HG03565 (cell line): ENCODE data around the gene TSPAN9.

Experiments
- ATAC-seq: cut with Tn5 transposase; IDR thresholded peaks from one replicate; pipeline ENCODE4 v1.9.1; 2021; ENCODE audit warnings: mild to moderate bottlenecking, moderate library complexity; ENCODE audit not compliant: unreplicated experiment

The TSPAN9 gene

DNA sequence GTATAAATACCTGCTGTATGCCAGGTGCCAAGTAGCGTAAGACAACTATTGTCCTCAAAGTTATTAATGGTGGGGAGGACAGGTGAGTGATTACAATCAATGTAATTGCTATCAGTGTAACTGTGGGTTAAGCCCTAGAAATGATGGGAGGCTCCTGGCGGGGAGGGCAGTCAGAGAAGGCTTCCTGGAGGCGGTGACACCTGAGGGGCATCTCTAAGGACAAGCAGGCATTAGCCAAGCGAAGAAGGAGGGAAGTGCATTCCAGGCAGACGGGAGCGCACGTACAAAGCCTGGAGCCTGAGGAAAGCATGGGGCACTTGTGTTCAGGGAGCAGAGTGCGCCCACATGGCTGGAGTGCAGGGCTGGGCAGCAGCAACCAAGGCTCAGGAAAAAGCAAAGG is 230.9 kb downstream of the TSPAN9 start:
- ATAC-seq: no peak

DNA sequence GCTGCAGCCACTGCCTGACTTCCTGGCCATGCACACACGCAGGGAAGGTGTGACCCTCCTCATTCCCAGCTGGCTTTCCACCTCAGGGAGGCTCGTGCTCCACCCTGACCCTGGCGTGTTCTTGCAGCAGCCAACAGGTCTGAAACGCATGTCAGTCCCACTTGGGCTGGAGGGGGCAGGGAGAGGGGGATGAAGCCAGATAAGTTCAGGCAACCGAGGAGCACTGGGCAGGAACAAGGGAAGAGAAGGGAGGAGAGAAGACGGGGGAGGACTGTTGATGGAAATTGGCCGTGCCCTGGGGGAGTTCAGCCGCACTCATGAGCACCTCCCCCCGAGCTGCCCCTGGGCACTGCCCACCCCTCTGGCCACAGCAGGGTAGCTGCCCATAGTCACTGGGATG is 231.4 kb downstream of the TSPAN9 start:
- ATAC-seq: no peak

DNA sequence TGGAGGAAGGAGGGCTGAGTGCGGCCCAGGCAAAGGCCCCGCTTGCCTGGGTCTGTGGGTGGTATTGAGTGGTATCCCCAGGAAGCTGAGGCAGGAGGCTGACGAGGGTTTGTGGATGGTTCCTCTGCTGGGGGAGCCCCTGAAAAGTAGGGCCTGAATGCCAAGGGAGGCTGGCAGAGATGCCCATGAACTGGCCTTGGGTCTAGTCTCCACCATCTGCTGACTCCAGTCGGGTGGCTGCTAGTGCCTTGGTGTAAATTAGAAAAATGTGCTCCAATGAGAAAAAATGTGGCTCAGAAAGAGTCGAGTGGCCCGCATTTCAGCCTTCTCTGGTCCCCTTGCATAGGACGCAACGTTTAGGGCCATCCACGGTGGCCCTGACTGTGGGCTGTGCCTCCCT is 232.6 kb downstream of the TSPAN9 start:
- no peak for ATAC-seq

DNA sequence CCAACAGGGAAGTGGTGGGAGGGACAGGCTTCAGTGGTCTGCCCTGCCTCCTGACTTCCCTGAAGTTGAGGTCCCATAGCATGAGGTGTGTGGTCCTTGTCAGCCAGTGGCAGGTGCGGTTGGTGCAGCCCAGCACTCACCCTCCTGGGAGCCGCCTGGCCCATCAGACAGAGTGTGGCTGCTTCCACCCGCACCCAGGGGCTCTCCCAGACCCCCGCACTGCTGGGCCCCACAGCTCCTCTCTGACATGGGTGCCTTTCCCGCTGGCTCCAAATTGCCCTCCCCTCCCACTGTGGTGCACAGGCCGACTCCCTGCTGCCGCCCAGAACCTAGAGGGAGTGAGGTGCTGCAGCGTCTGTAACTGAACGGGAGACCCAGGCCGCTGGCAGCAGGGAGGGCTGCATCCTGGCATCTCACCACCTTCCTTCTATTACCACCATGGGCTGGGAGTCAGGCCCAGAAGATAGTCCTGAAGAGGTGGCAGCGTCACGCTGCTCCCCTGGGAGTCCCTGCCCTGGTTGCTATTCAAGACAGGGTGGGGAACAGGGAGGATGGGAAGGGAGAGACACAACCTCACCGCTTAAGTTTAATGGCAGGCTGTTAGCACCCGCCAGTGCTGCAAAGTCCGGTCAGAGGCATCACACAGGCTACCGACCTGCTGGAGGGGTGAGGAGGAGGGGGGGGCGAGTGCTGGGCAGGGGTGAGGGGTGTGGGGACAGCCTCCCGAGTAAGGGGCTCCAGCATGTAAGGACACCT is 233.3 kb downstream of the TSPAN9 start:
- no peak for ATAC-seq

DNA sequence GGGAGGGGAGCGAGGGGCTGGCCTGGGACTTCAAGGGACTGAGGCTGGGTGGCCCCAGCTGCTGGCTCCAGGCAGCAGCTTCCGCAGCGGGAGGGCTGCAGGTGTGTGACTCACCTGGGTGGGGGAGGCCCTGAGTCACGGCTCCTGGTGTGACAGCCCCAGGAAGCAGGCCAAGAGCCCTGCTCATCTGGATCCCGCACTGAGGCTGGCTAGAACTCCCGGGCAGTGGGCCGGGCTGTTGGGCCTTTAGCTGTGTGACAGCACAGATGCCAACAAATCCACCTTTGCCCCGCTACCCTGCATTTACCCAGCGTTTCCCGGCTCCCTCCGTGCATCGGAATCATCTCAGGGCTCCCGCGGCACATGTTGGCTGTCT is 233.8 kb downstream of the TSPAN9 start:
- ATAC-seq: no peak

DNA sequence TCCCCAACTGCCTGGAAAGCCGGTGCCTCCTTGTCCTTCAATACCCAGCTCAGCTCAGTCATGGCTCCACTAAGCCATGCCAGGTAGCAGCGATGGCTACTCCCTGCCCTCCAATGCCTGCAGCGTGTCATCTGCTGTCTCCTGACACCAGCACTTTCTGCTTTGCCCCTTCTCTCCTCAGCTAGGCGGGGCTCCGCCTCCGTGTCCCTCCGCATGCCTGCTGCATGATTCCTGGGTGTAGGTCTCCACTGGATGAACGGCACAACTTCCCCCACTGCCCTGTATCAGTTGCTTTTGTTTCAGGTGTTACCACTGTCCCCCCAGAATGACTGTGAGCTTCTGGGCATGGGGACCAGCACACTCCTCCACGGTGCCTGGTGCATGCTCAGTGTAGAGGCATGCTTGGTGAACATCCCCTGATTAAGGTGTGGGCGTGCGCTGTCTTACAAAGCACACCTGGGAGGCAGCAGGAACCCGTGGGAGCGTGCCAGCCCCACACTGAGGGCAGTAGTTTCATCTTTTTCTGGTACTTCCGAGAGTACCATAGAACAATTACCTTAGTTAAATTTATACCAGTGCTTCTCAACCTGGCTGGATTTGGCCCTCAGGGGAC is 234.4 kb downstream of the TSPAN9 start:
- no peak for ATAC-seq

DNA sequence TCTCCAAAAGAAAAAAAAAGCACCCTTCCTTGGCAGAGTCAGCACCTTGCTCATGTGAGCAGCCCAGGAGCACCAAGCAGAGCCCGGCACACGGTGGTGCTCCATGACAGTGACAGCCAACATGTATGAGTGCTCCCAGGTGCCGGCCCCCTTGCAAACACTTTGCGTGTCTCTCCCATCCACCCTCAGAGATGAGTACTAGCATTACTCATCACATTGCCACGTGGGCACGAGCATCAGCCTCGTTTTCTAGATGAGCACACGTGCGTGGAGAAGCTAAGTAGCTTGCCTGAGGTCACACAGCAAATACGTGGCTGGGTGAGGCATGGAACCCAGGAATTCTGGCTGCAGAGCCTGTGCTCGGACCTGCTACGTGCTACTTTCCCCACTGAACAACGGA is 235.9 kb downstream of the TSPAN9 start:
- ATAC-seq: no peak

DNA sequence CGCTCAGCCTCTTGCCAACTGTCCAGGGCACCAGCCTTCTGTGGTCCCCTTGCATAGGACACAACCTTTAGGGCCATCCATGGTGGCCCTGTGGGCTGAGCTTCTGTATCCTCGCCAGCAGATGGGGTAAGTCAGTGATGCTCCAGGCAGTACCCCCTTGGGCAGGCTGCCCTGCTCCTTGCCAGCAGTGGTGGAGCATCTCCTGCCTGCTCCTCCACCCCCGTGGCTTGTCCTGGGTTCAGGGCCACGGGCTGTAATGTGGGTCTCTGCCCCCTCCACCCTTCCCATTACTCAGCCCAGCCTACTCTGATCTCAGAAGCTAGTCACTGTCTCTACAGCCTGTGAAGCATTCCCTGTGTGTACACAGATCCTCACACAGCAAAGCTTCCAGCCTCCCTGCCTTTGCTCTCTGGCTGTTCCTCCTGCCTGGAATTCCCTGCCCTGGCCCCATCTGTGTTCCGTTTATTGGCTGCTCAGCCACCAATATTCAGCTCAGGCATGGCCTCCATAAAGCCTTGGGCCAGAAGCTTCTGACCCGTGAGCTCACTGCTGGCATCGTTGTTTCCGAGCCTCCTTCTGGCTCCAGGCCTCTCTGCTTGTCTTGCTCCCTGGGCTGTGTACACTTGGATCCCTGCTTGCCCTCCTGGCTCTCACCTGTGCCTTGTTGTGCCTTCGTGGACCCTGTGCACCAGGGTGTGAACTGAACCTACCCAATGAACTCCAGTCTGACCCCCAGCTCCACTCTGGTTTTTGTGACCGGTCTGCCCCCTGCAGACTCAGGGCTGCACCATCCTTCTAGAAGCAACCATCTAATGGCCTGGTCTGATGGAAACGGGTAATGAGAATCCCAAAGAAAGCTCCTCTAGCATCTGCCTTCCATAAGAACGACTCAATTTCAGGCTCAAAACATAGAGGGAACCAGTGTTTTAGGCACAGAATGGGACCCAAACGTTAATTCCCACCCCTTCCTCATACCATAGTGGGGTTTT is 236.8 kb downstream of the TSPAN9 start:
- no peak for ATAC-seq

DNA sequence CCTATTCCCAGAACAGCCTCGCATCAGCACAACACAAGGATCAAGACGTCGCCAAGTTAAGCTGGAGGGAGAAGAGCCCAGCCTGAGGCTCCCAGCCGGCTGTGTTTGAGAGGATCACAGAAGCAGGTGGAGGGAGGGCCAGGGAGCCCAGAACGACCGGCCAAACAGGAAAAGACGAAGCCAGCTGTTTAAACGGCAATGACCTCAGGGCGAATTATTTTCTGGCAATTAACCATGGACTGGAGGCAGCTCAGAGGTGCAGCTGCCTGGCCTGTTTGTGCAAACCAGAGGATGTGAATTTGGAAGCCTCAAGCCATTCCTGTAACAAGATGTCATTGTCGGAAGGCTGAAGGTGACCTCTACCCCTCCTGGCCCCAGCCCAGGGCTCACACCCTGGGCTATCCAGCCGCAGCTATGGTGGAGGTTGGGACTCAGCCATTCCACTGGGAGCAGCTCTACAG is 238.1 kb downstream of the TSPAN9 start:
- ATAC-seq: no peak

DNA sequence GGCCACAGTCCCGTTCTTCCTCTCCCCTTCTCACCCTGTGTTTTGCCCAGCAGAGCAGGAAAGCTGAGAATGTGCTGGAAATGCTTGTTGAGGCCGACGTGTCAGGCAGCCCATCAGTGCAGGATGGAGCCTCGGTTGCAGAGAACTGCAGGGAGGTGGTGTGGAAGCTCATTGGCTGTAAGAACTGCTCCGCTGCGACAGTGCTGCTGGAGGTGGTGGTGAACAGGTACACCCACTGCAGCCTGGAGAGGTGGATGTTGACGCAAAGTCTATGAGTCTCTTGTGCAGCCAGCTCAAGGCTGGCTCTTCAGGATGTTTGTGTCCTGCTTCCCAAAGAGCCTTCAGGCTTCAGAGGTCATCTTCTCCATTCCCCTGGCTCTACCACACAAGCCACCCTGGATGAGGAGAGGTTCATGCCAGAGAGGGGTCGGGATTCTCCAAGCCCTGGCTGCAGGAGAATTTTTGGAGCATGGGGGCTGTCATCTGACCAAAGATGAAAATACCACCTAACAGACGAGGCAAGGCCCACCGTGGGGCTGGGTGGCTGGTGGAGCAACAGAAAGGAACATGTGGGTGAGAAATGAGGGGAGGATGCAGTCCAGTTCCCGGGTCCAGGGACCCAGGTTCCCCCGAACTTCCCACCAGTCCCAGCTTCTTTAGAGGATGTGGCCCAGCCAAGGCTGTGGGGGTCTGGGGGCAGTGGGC is 239.7 kb downstream of the TSPAN9 start:
- no peak for ATAC-seq

DNA sequence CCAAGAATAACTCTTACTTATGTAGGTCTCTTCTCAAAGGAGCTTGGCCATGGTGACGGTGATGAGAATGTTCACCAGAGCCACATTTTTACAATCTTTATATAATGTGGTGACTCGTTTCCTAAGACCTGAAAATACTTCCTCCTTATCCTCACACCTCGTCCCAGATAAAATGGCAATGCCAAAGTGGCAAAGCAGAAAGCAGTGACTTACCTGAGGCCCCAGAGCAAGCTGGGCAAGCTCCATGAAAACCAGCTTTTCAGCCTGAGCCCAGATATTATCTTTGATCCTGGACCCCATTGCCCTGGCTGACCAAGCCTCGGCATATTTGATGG is 240.3 kb downstream of the TSPAN9 start:
- no peak for ATAC-seq

DNA sequence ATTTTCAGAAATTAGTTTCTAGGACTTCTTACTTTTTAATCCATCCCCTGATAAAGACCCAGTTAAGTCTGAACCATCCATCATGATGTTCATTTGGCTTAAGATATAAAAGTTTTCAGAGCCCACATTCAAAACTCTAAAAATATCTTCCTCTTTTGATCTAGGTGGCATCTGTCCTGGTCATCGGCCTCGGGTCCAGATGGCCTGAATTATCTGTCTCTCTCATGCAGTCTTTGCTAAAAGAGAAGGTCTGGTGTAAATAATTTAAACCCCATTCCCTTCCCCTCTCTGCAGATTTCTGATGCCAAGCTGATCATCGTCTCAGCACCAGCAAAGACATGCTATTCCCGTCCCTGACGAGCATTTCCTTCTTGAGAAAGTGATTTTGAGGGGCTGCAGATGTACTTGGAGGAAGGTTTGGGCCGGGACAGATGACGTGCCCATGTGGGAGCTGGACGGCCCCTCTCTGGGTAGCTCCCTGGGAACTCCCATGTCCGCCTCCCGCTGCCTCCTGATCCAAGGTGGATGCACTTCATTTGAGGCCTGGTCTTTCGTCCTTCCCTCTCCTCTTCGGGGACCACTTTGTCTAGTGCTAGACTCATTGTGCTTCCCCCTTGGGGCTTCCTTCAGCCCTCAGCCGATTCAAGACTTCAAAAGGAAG is 240.8 kb downstream of the TSPAN9 start:
- no peak for ATAC-seq

DNA sequence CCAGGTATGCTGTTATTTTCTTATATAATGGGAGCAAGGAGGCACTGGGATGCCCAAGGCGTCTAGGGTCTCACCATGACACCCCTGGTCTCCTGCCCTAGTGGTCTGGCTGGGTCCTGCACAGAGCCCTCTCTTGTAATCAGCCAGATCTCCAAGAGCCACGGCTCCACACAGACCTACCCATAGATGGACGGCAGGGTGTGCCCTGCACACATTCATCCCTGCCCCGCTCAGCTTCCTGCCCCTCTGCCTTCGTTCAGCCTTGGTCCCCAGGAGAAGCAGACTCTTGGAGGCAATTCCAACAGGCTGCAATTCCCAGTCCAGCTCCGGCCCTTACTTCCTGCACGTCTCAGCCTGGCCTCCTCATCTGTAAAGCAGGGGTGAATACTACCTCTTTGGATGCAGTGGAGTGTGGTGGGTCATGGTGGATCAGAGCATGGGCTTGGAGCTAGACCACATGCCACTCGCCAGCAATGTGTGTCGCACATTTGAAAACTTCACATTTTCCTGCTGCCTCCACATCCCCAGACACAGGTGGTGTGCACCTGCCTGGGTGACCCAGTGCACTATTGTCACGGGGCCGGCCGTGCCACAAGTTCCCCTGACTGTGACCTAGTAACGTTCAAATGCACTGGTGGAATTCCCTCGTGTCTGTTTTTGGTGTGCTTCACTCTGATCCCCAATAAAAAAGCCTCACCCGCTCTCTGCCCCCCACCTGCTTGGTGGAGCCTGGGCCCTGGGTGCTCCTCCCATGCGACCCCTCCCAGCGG is 242.7 kb downstream of the TSPAN9 start:
- ATAC-seq: no peak

DNA sequence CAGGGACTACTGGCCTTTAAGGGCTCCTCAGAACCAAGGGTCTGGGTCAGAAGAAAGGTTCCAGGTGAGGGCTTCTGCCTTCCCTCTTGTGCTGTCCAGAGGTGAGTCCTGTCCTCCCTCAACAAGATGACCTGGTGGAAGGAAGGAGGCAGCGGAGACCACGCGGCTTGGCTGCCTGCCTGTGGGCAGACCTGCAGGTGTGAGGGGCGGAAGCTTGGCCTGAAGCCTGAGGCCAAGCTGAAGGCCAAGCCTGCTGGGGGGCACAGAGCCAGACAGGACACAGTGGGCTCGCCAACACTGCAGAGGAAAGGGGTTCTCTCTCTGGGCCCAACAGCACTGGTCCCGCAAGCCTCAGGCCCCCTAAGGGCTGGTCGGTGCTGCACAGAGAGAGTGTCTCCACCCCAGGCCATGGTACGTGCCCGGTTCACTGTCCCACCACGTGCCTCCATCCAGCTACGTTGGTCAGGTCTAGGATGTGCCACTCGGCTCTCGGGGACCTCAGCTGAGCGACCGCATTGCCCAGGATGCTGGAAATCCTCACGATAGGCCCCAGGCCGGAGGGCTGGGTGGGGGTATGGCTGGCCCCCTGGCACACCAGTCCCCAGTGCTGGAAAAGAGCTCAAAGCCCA is 243.8 kb downstream of the TSPAN9 start:
- ATAC-seq: no peak

DNA sequence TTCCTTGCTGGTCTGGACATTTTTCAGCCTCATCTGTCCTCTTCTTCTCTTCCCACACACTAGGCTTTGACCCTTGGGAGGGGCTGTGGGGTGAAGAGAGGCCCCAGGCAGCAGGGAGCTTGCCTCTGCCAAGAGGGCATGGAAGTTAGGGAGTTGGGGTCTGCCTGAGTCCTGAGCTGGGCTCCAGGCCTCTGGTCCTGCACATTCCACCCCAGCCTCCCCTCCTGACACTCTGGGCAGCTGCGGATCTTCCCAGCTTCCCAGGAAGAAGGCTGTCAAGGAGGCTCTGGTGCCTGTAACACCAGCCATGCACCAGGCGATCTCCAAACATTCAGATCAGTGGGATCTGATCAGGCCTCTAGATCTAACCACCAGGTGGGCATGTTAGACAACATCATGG is 244.7 kb downstream of the TSPAN9 start:
- ATAC-seq: no peak

DNA sequence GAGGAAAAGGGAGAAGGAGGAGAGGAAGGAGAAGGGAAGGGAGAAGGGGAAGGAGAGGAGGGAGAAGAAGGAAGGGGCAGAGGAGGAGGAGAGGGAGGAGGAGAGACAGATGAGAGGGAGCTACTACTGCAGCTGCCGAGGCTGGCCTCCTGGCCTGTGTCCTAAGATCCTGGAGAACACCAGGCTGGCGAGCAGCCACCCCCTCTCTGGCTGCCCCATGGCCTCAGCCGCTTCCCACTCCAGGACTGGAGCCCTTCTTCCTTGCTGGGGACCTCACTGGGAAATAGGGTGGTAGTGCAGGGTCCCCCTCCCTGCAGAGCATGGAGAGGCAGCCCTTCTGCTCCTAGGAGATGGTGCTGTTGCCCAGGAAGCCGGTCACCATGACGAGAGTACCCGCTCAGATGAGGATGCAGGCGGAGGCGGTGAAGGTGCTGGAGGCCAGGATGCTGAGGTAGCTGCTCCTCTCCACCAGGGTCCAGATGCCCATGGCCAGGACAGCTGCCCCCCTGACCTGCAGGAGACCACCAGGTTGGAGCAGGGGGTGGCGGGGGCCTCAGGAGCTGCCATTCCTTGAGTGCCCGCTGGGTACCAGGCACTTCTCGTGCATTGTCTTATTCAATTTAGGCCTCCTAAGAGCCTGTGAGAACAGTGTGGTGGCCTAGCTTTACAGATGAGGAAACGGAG is 246.0 kb downstream of the TSPAN9 start:
- no peak for ATAC-seq

DNA sequence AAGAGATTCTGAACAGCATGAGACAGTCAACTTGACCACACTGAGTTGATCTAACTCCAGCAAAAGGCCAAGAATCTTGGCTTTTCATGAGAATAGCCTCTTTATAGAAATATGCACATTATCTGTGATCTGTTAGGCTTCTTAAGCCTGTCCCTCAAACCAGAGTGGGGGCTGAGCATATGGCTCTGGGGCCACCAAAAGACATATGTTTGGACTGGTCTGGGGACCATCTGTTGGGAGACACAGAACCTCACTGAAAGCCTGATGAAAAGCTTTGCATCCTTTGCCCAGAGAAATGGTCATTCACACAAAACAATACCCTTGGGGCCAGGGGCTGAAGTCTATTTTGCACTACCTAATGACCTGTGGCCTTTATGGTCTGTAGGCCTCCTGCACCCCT is 248.6 kb downstream of the TSPAN9 start:
- no peak for ATAC-seq

DNA sequence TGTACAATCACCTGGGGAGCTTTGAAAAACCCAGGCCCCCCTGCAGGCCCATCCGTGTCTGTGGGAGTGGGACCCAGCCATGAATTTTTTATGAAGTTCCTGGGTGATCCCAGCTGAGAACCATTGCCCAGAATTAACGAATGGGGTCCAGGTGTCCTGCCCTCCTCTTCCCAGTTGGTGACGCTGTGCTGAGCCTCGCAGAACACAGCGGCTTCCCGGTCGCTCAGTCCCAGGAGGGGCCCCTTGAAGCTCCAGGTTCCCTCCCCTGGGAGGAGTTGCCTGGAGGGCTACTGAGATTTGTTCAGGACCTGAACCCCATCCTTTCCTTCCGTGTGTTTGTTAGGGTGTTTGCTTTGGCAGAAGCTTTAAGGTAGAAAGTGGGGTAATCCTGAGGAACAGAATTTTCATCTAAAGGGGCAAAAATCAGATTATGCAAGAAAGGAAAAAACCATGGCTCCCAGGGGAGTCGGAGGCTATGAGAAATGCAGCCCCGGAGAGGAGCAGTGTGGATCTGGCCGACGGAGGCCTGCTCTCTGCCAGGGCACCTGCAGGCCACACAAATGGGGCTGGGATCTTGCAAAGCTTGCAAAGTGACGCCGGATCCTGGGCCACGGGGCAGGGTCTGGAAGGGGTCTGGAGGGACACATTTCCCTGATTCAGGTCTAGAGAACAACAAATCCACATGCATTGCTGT is 249.1 kb downstream of the TSPAN9 start:
- ATAC-seq: no peak
